Neural cell (in vitro differentiated cells): Measurements from ENCODE around the gene C1orf21. TPM values are rescaled to one million over a fixed set of nuclear protein-coding genes. Genes with fewer than 3 reads are reported as not detected.

ENCODE experiments used
- H2AFZ ChIP-seq: fragments of 200-600, 300-800 bp; sonication (generic), shearing (Covaris generic); 2 replicates; pipeline ENCODE4 v1.6.0; 2014; ENCODE audit warnings: low read depth, mild to moderate bottlenecking, antibody characterized with exemption, low read length, moderate library complexity
- H3F3A ChIP-seq: fragments of 200-600 bp; shearing (Covaris generic); 2 replicates; pipeline ENCODE4 v1.6.1; 2016; ENCODE audit warnings: mild to moderate bottlenecking, moderate library complexity, mixed read lengths, antibody characterized with exemption, low read length; ENCODE audit not compliant: insufficient read depth, poor library complexity, severe bottlenecking
- H3K27ac ChIP-seq: fragments of 200-600, 300-800 bp; sonication (generic), shearing (Covaris generic); 2 replicates; pipeline ENCODE4 v1.5.1; 2014; ENCODE audit warnings: mild to moderate bottlenecking, low read length, moderate library complexity
- H3K27me3 ChIP-seq: fragments of 300-800, 200-600 bp; sonication (generic), shearing (Covaris generic); 2 replicates; pipeline ENCODE4 v1.6.0; 2014; ENCODE audit warnings: mild to moderate bottlenecking, low read depth, low read length, moderate library complexity; ENCODE audit not compliant: insufficient read depth
- H3K36me3 ChIP-seq: fragments of 300-800, 200-600 bp; sonication (generic), shearing (Covaris generic); 2 replicates; pipeline ENCODE4 v1.5.1; 2014; ENCODE audit warnings: mild to moderate bottlenecking, antibody characterized with exemption, low read length, moderate library complexity; ENCODE audit not compliant: insufficient read depth
- H3K4me2 ChIP-seq: fragments of 300-800, 200-600 bp; sonication (generic), shearing (Covaris generic); 2 replicates; pipeline ENCODE4 v1.6.0; 2014; ENCODE audit warnings: mild to moderate bottlenecking, low read length
- H3K4me3 ChIP-seq: fragments of 300-800, 200-600 bp; sonication (generic), shearing (Covaris generic); 2 replicates; pipeline ENCODE4 v1.5.1; 2014; ENCODE audit warnings: mild to moderate bottlenecking, low read length, moderate library complexity
- H3K79me2 ChIP-seq: fragments of 200-600 bp; shearing (Covaris generic); replicated peaks from 2 replicates; pipeline ENCODE4 v1.6.0; 2014; ENCODE audit warnings: mild to moderate bottlenecking, low read length, moderate library complexity; ENCODE audit not compliant: insufficient read depth
- H3K9ac ChIP-seq: fragments of 300-800, 200-600 bp; sonication (generic), shearing (Covaris generic); 2 replicates; pipeline ENCODE4 v1.6.1; 2016; ENCODE audit warnings: mild to moderate bottlenecking, low read length, mixed read lengths
- H3K9me2 ChIP-seq: fragments of 200-600 bp; shearing (Covaris generic); 2 replicates; pipeline ENCODE4 v1.6.1; 2016; ENCODE audit warnings: mild to moderate bottlenecking, low read length, mixed read lengths; ENCODE audit not compliant: insufficient read depth
- H3K9me3 ChIP-seq: fragments of 200-600, 300-800 bp; sonication (generic), shearing (Covaris generic); 2 replicates; pipeline ENCODE4 v1.6.1; 2016; ENCODE audit warnings: mild to moderate bottlenecking, mixed run types, low read length, moderate library complexity, mixed read lengths
- H4K20me1 ChIP-seq: fragments of 200-600 bp; shearing (Covaris generic); 2 replicates; pipeline ENCODE4 v1.6.1; 2016; ENCODE audit warnings: mild to moderate bottlenecking, mixed run types; ENCODE audit not compliant: insufficient read depth
- EP300 ChIP-seq: fragments of 450-650 bp; conservative IDR thresholded peaks from 2 replicates; pipeline ENCODE4 v1.6.1; 2014; ENCODE audit warnings: antibody characterized with exemption, mild to moderate bottlenecking, moderate library complexity; ENCODE audit not compliant: poor library complexity, severe bottlenecking
- EZH2 ChIP-seq: fragments of 200-600, 300-800 bp; shearing (Covaris generic), sonication (generic); IDR thresholded peaks from 2 replicates; pipeline ENCODE4 v1.6.1; 2014; ENCODE audit warnings: antibody characterized with exemption, low read length, borderline replicate concordance, mild to moderate bottlenecking; ENCODE audit not compliant: insufficient read depth, poor library complexity, severe bottlenecking
- MXI1 ChIP-seq: fragments of 450-650 bp; conservative IDR thresholded peaks from 2 replicates; pipeline ENCODE4 v1.6.1; 2014; ENCODE audit warnings: antibody characterized with exemption, mild to moderate bottlenecking; ENCODE audit not compliant: poor library complexity, severe bottlenecking
- POLR2AphosphoS5 ChIP-seq: IDR thresholded peaks from 2 replicates; pipeline ENCODE4 v1.6.1; 2012
- RAD21 ChIP-seq: fragments of 450-650 bp; conservative IDR thresholded peaks from 2 replicates; pipeline ENCODE4 v1.6.1; 2014; ENCODE audit warnings: antibody characterized with exemption, mild to moderate bottlenecking, moderate library complexity
- SMC3 ChIP-seq: fragments of 450-650 bp; conservative IDR thresholded peaks from 2 replicates; pipeline ENCODE4 v1.6.1; 2014; ENCODE audit warnings: antibody characterized with exemption, mild to moderate bottlenecking, moderate library complexity; ENCODE audit not compliant: poor library complexity
- TAF1 ChIP-seq: IDR thresholded peaks from 2 replicates; pipeline ENCODE4 v1.6.1; 2012; ENCODE audit warnings: low read depth
- polyA plus RNA-seq: library from polyadenylated mRNA; depleted of rRNA; stranded (reverse); fragments of >200 nt; gene quantifications from 2 replicates; pipeline ENCODE4 v1.2.3, GENCODE V29; 2014
- TF ChIP-seq, protein P1 (sequence below): fragments of 450-650 bp; IDR thresholded peaks from 2 replicates; pipeline ENCODE4 v1.5.1; 2014; ENCODE audit warnings: antibody characterized with exemption, mild to moderate bottlenecking, moderate library complexity; ENCODE audit not compliant: poor library complexity, severe bottlenecking
- TF ChIP-seq, protein P2 (sequence below): IDR thresholded peaks from 2 replicates; pipeline ENCODE4 v1.6.1; 2012; ENCODE audit warnings: borderline replicate concordance

The C1orf21 gene
- polyA plus RNA-seq, 1 donor from 2014 or later, result 21.1 TPM

DNA sequence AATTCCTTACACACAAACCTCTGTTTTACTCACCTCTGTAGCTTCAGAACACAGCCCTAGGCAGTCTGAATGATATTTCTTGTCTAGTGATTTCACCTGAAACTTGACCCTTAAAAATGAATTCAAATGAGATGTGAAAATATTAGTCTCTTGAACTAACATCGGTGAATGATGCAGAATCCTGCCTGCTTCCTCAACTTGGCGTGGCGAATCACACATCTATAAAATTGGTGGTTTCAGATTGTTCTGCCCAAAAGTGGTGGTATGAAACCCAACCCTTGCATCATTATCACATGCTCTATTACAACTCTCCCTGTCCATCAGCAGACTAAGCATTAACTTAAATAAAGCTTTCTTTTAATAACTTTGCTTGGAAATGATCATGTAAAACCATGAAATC is 26.9 kb upstream of the C1orf21 start:
- no peaks in the 10 kb centered on the region for H3K27me3 ChIP-seq
- no peak overlapping the region for H3K4me3 ChIP-seq
- H3K9ac ChIP-seq, result no peak overlapping the region
- H3K79me2 ChIP-seq, result no peaks in the 10 kb centered on the region
- no peaks in the 10 kb centered on the region for H3K36me3 ChIP-seq
- no peak overlapping the region for H3K4me2 ChIP-seq
- TF ChIP-seq, protein P1, sequence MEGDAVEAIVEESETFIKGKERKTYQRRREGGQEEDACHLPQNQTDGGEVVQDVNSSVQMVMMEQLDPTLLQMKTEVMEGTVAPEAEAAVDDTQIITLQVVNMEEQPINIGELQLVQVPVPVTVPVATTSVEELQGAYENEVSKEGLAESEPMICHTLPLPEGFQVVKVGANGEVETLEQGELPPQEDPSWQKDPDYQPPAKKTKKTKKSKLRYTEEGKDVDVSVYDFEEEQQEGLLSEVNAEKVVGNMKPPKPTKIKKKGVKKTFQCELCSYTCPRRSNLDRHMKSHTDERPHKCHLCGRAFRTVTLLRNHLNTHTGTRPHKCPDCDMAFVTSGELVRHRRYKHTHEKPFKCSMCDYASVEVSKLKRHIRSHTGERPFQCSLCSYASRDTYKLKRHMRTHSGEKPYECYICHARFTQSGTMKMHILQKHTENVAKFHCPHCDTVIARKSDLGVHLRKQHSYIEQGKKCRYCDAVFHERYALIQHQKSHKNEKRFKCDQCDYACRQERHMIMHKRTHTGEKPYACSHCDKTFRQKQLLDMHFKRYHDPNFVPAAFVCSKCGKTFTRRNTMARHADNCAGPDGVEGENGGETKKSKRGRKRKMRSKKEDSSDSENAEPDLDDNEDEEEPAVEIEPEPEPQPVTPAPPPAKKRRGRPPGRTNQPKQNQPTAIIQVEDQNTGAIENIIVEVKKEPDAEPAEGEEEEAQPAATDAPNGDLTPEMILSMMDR, result no peak
- TF ChIP-seq POLR2AphosphoS5, result no peak
- TF ChIP-seq, protein P2, sequence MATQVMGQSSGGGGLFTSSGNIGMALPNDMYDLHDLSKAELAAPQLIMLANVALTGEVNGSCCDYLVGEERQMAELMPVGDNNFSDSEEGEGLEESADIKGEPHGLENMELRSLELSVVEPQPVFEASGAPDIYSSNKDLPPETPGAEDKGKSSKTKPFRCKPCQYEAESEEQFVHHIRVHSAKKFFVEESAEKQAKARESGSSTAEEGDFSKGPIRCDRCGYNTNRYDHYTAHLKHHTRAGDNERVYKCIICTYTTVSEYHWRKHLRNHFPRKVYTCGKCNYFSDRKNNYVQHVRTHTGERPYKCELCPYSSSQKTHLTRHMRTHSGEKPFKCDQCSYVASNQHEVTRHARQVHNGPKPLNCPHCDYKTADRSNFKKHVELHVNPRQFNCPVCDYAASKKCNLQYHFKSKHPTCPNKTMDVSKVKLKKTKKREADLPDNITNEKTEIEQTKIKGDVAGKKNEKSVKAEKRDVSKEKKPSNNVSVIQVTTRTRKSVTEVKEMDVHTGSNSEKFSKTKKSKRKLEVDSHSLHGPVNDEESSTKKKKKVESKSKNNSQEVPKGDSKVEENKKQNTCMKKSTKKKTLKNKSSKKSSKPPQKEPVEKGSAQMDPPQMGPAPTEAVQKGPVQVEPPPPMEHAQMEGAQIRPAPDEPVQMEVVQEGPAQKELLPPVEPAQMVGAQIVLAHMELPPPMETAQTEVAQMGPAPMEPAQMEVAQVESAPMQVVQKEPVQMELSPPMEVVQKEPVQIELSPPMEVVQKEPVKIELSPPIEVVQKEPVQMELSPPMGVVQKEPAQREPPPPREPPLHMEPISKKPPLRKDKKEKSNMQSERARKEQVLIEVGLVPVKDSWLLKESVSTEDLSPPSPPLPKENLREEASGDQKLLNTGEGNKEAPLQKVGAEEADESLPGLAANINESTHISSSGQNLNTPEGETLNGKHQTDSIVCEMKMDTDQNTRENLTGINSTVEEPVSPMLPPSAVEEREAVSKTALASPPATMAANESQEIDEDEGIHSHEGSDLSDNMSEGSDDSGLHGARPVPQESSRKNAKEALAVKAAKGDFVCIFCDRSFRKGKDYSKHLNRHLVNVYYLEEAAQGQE, result no peak
- no peak for TF ChIP-seq MXI1
- TF ChIP-seq EP300, result no peak
- no peak for TF ChIP-seq RAD21
- no peak for TF ChIP-seq EZH2
- TF ChIP-seq TAF1, result no peak
- no peak for TF ChIP-seq SMC3
- no peaks in the 10 kb centered on the region for H3K9me2 ChIP-seq
- H3F3A ChIP-seq, result no peaks in the 10 kb centered on the region
- H3K9me3 ChIP-seq, result no peaks in the 10 kb centered on the region
- H3K27ac ChIP-seq, result no peak overlapping the region
- H2AFZ ChIP-seq, result no peak overlapping the region
- no peaks in the 10 kb centered on the region for H4K20me1 ChIP-seq

DNA sequence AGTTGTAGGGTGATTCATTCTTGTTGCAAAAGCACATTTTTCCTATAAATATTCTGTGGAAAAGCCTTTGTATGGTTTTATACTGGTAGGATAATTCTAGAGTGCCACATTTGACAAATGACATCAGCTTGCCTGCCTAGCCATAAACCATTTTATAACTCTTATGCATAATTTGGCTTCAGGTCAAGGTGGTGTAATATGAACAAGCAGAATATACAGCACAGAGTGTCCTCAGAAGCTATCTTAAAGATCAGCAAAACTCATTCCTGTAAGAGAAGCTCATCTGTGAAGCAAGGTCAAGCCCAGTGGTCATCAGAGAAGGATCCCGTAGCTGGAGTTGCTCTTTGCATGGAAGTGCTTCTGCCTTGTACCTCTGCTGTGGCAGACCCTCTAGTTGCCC is 24.0 kb upstream of the C1orf21 start:
- Histone ChIP-seq H2AFZ (no peak overlapping the region), H3K27ac (no peak overlapping the region), H3K79me2 (no peaks in the 10 kb centered on the region), H3K4me2 (no peak overlapping the region), H4K20me1 (no peaks in the 10 kb centered on the region), H3K9me2 (no peaks in the 10 kb centered on the region), H3K36me3 (no peaks in the 10 kb centered on the region), H3K9me3 (no peaks in the 10 kb centered on the region), H3F3A (no peaks in the 10 kb centered on the region), H3K27me3 (no peaks in the 10 kb centered on the region), H3K9ac (no peak overlapping the region), H3K4me3 (no peak overlapping the region)
- TF ChIP-seq RAD21, result no peak
- no peak for TF ChIP-seq SMC3
- TF ChIP-seq, protein P2, result no peak
- TF ChIP-seq EP300, result no peak
- no peak for TF ChIP-seq MXI1
- TF ChIP-seq POLR2AphosphoS5, result no peak
